ENCODE results near the gene PHF1. TPM values are rescaled to one million over a fixed set of nuclear protein-coding genes. Genes with fewer than 3 reads are reported as not detected.

The PHF1 gene
- total and polyA plus RNA-seq, 2 of the 4 experiments (the other 2 are of a cell fraction), result 9.0 to 47.2 TPM

- dilution Hi-C loops (cut with HindIII; ENCODE audit: low sequenced_read_pairs, unreplicated experiment) (no loop called here), in situ Hi-C loops (cut with MboI; ENCODE audit: low sequenced_read_pairs) (no loop called here), intact Hi-C loops (cut with micrococcal nuclease) (no loop called here)
- Histone ChIP-seq H3K23ac (ENCODE audit: low read depth, low read length) (peak overlapping the region; percentile 79), H4K5ac (ENCODE audit: low read depth, low read length) (0 out of 2 replicates have a peak overlapping the region, but pooled peaks have one; percentile 9), H2AFZ (replicated peaks; ENCODE audit: low read length, poor library complexity) (peak overlapping the region; percentile 69), H3K79me1 (ENCODE audit: low read depth in 1 of 2, low read length in 2 of 2) (peaks cover 33 to 92% of the 10 kb centered on the region in 2 experiments), H3K4me3 (ENCODE audit: insufficient read depth, low read depth, low read length) (peak overlapping the region; percentile 94), H3K4me1 (ENCODE audit: control insufficient read depth, insufficient read depth, low read length) (peaks cover 38% of the 10 kb centered on the region), H3K4ac (ENCODE audit: low read depth, low read length) (peak overlapping the region; percentile 36; the same call in 1 of the 2 replicates), H3K27ac (ENCODE audit: insufficient read depth, low read length) (peak overlapping the region; percentile 68; the same call in 1 of the 2 replicates), H2BK15ac (ENCODE audit: low read depth, low read length) (no peak overlapping the region; the same call in 2 of the 3 replicates), H3K18ac (ENCODE audit: low read depth, low read length) (no peak overlapping the region), H3K56ac (ENCODE audit: extremely low read depth, insufficient read depth, low read length) (no peak overlapping the region), H2AK5ac (ENCODE audit: low read depth, low read length) (peak overlapping the region; percentile 96; the same call in 1 of the 2 replicates), H3K4me2 (ENCODE audit: low read depth, low read length) (peak overlapping the region; percentile 88), H3K36me3 (ENCODE audit: control insufficient read depth, insufficient read depth, low read length) (peaks cover 17% of the 10 kb centered on the region), H3K9me3 (ENCODE audit: control insufficient read depth, insufficient read depth, low read length) (no peaks in the 10 kb centered on the region), H3K14ac (replicated peaks; ENCODE audit: low read depth, low read length) (peak overlapping the region; percentile 22), H4K8ac (ENCODE audit: low read depth in 2 of 2, low read length in 2 of 2) (peak overlapping the region in 1 of 2 experiments; percentile 91; a peak in 1 of 4 replicates), H3K9me1 (ENCODE audit: insufficient read depth, low read length) (peaks cover 36% of the 10 kb centered on the region), H2BK20ac (ENCODE audit: low read depth, low read length) (no peak overlapping the region), H2AK9ac (replicated peaks; ENCODE audit: low read depth, low read length, poor library complexity) (peak overlapping the region; percentile 80), H2BK120ac (ENCODE audit: low read depth, low read length) (no peak overlapping the region), H3K27me3 (ENCODE audit: control insufficient read depth, insufficient read depth, low read length) (no peaks in the 10 kb centered on the region), H3K9ac (ENCODE audit: low read depth, low read length) (peak overlapping the region; percentile 72), H4K20me1 (ENCODE audit: insufficient read depth, low read length) (peaks cover 35% of the 10 kb centered on the region), H2BK5ac (ENCODE audit: low read depth, low read length, poor library complexity, severe bottlenecking) (no peak overlapping the region), H4K91ac (ENCODE audit: insufficient read depth, low read depth, low read length) (no peak overlapping the region)
- DNase-seq, result no peak
- no TSS peak for BruUV-seq (replicated peaks)
- no peak for ATAC-seq (ENCODE audit: low read depth)
- TF ChIP-seq NFE2L2 (IDR thresholded peaks at IDR 0.05; ENCODE audit: low read depth, low read length) (no peak), USF2 (IDR thresholded peaks at IDR 0.05; ENCODE audit: low read depth, low read length) (peak; percentile 49; the same call in 1 of the 2 replicates)
- ChIA-PET POLR2A (ENCODE audit: unreplicated experiment) (interaction anchor here (0.5 to 0.6 kb wide), 3 partner anchors 17 to 1311 kb away, joined by 3 to 19 read pairs (median 9); no protein-coding TSS in a partner anchor), CTCF (interaction anchor here (1.0 to 1.4 kb wide), 2 partner anchors 23 to 31 kb away, joined by 3 read pairs; no protein-coding TSS in a partner anchor)
- WGBS, 2 experiments (ENCODE audit: extremely low coverage in 2 of 2, insufficient read length in 1 of 2), result 33% methylated on average over 3 of the region's 12 CpGs; no CpG with 5 or more reads in 1 of the 2 experiments
Observed at GRCh38 chr6:33426590-33427511, 16.0 kb downstream of the PHF1 start.
